Mammary epithelial cell (primary cell): Measurements from ENCODE around the gene PTHLH.

Experiments used
- EZH2 ChIP-seq: IDR thresholded peaks from 2 replicates; pipeline ENCODE4 v1.6.1; 2012; ENCODE audit warnings: low read length, inconsistent platforms, borderline replicate concordance
- TF ChIP-seq, protein P1 (sequence below), 2 donors: IDR thresholded peaks in 1 of 2; conservative IDR thresholded peaks in 1 of 2; 2 replicates each; pipeline ENCODE4 v1.5.1; 2011 to 2012; ENCODE audit warnings: inconsistent platforms in 2 of 2, low read length in 2 of 2, mild to moderate bottlenecking in 2 of 2, control low read depth in 1 of 2, low read depth in 1 of 2; ENCODE audit not compliant: insufficient read depth in 1 of 2; ENCODE audit errors: extremely low read depth in 1 of 2

DNA sequence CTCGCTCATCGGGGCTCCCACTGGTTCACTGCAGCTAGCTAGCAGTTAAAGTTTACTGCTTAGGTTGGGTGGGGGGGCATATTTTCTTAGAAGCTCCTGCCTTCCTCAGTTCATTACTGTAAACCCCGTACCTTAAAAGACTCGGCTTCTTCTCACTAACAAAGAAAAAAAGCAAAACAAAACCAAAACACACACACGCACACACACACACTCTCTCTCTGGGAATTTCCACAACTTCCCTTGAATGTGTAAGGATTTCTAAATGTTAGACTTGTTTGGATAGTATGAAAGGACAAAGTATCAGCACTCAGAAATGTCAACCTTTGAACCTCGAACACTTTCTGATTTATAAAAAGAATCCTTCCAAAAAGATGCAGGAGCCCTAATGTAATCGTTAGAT is 927 bp downstream of the PTHLH start:
- TF ChIP-seq, protein P1, sequence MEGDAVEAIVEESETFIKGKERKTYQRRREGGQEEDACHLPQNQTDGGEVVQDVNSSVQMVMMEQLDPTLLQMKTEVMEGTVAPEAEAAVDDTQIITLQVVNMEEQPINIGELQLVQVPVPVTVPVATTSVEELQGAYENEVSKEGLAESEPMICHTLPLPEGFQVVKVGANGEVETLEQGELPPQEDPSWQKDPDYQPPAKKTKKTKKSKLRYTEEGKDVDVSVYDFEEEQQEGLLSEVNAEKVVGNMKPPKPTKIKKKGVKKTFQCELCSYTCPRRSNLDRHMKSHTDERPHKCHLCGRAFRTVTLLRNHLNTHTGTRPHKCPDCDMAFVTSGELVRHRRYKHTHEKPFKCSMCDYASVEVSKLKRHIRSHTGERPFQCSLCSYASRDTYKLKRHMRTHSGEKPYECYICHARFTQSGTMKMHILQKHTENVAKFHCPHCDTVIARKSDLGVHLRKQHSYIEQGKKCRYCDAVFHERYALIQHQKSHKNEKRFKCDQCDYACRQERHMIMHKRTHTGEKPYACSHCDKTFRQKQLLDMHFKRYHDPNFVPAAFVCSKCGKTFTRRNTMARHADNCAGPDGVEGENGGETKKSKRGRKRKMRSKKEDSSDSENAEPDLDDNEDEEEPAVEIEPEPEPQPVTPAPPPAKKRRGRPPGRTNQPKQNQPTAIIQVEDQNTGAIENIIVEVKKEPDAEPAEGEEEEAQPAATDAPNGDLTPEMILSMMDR (conservative IDR thresholded peaks at IDR 0.05 in 1 of 2, IDR thresholded peaks at IDR 0.05 in 1 of 2; ENCODE audit: extremely low read depth in 1 of 2, insufficient read depth in 1 of 2, low read depth in 1 of 2, low read length in 2 of 2): no peak
- TF ChIP-seq EZH2: no peak
